PC-3 (cell line): ENCODE measurements around the gene PRPF40B.

Experiments used
- EZH2 ChIP-seq: fragments of 300-600 bp; sonication (generic); IDR thresholded peaks from one replicate; pipeline ENCODE4 v1.6.1; 2017; ENCODE audit warnings: antibody characterized with exemption, mild to moderate bottlenecking, low read length; ENCODE audit not compliant: unreplicated experiment
- TF ChIP-seq, protein P1 (sequence below): fragments of 300-600 bp; sonication (generic); conservative IDR thresholded peaks from 2 replicates; pipeline ENCODE4 v1.5.1; 2017; ENCODE audit warnings: antibody characterized with exemption, low read depth, mild to moderate bottlenecking, low read length

GRCh38 chr12:49693931-49694444 lies 70.6 kb downstream of the PRPF40B start:
- TF ChIP-seq EZH2, result no peak
- TF ChIP-seq, protein P1, sequence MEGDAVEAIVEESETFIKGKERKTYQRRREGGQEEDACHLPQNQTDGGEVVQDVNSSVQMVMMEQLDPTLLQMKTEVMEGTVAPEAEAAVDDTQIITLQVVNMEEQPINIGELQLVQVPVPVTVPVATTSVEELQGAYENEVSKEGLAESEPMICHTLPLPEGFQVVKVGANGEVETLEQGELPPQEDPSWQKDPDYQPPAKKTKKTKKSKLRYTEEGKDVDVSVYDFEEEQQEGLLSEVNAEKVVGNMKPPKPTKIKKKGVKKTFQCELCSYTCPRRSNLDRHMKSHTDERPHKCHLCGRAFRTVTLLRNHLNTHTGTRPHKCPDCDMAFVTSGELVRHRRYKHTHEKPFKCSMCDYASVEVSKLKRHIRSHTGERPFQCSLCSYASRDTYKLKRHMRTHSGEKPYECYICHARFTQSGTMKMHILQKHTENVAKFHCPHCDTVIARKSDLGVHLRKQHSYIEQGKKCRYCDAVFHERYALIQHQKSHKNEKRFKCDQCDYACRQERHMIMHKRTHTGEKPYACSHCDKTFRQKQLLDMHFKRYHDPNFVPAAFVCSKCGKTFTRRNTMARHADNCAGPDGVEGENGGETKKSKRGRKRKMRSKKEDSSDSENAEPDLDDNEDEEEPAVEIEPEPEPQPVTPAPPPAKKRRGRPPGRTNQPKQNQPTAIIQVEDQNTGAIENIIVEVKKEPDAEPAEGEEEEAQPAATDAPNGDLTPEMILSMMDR, result no peak
